MCF 10A (cell line): ENCODE measurements around the gene GHRL. TPM values are rescaled to one million over a fixed set of nuclear protein-coding genes. Genes with fewer than 3 reads are reported as not detected.
"Not testable (repeated sequence)": the region's sequence is repeated elsewhere in the genome, so short reads cannot be mapped to it uniquely, and the experiment has no call there.

ENCODE experiments used
- BruUV-seq: library from RNA; stranded (reverse); fragments of 400-500 nt; replicated peaks from 2 replicates; lab custom pipeline; 2021; lab: Mats Ljungman, UMichigan
- CTCF ChIA-PET: fragments of 300-600 bp; sonication (Branson Sonifier 250); formaldehyde crosslinking; extraction: SDS; loops from one replicate; lab custom pipeline; 2021; ENCODE audit warnings: antibody characterized with exemption, inconsistent platforms; lab: Yijun Ruan, JAX
- POLR2A ChIA-PET: fragments of 300-600, 350-650 bp; sonication (Branson Sonifier 250); formaldehyde crosslinking; extraction: SDS; loops from one replicate; lab custom pipeline; 2020; ENCODE audit warnings: antibody characterized with exemption, inconsistent platforms; lab: Yijun Ruan, JAX
- DNase-seq: peaks from one replicate; pipeline ENCODE4 v3.0.0-alpha.2; 2018; ENCODE audit not compliant: unreplicated experiment
- H3K27ac Mint-ChIP-seq: one replicate; pipeline ENCODE4 v1.8.0; 2022; ENCODE audit warnings: mild to moderate bottlenecking, low read depth, mixed read lengths; ENCODE audit not compliant: unreplicated experiment
- H3K27me3 Mint-ChIP-seq: one replicate; pipeline ENCODE4 v1.8.0; 2022; ENCODE audit warnings: mixed read lengths; ENCODE audit not compliant: insufficient read depth, unreplicated experiment
- H3K36me3 Mint-ChIP-seq: one replicate; pipeline ENCODE4 v1.8.0; 2022; ENCODE audit warnings: mild to moderate bottlenecking, moderate library complexity, mixed read lengths; ENCODE audit not compliant: insufficient read depth, unreplicated experiment
- H3K4me1 Mint-ChIP-seq: one replicate; pipeline ENCODE4 v1.8.0; 2022; ENCODE audit warnings: mixed read lengths; ENCODE audit not compliant: insufficient read depth, unreplicated experiment
- H3K4me3 Mint-ChIP-seq: one replicate; pipeline ENCODE4 v1.8.0; 2022; ENCODE audit warnings: mild to moderate bottlenecking, moderate library complexity, mixed read lengths; ENCODE audit not compliant: unreplicated experiment
- H3K9me3 Mint-ChIP-seq: one replicate; pipeline ENCODE4 v1.8.0; 2022; ENCODE audit warnings: mixed read lengths; ENCODE audit not compliant: unreplicated experiment
- CTCF ChIP-seq: fragments of 200-600 bp; IDR thresholded peaks from one replicate; pipeline ENCODE4 v1.8.0; 2022; ENCODE audit warnings: antibody characterized with exemption, mild to moderate bottlenecking; ENCODE audit not compliant: unreplicated experiment
- intact Hi-C: fragments of 100-400 bp; cut with micrococcal nuclease; formaldehyde crosslinking; loops from 2 replicates; pipeline ENCODE4 v1.14.1; 2022
- total RNA-seq: library from RNA; stranded (reverse); gene quantifications from 2 replicates; pipeline ENCODE4 v1.2.3, GENCODE V29; 2022

The GHRL gene
- total RNA-seq, 1 experiment from 2014 or later: not detected

GRCh38 chr3:10299175-10299574 lies 6.4 kb upstream of the GHRL start:
- no peak for DNase-seq
- Mint-ChIP-seq H3K4me1 (no peaks in the 10 kb centered on the region), H3K36me3 (peaks cover 64% of the 10 kb centered on the region), H3K27ac (no peak overlapping the region), H3K9me3 (no peaks in the 10 kb centered on the region), H3K4me3 (no peak overlapping the region), H3K27me3 (no peaks in the 10 kb centered on the region)
- ChIA-PET CTCF (interaction anchor here (0.6 to 0.7 kb wide), 2 partner anchors 795 to 1202 kb away, joined by 3 to 9 read pairs; no protein-coding TSS in a partner anchor), POLR2A (interaction anchor here (1.4 kb wide), 1 partner anchor 21 kb away, joined by 3 read pairs; no protein-coding TSS in a partner anchor)
- no peak for TF ChIP-seq CTCF
- intact Hi-C loops: no loop called here
- BruUV-seq: no TSS peak

GRCh38 chr3:10298064-10298463 lies 5.3 kb upstream of the GHRL start:
- H3K27me3 Mint-ChIP-seq, H3K4me1 Mint-ChIP-seq, intact Hi-C loops, DNase-seq, H3K4me3 Mint-ChIP-seq, BruUV-seq, H3K27ac Mint-ChIP-seq, CTCF ChIA-PET, POLR2A ChIA-PET, H3K9me3 Mint-ChIP-seq: not testable (repeated sequence)
- H3K36me3 Mint-ChIP-seq: peaks cover 57% of the 10 kb centered on the region

GRCh38 chr3:10294030-10294586 lies 1.4 kb upstream of the GHRL start:
- no peak for DNase-seq
- BruUV-seq: no TSS peak
- H3K9me3 Mint-ChIP-seq: no peaks in the 10 kb centered on the region
- H3K27me3 Mint-ChIP-seq: no peaks in the 10 kb centered on the region
- H3K4me1 Mint-ChIP-seq: peaks cover 5% of the 10 kb centered on the region
- intact Hi-C loops: no loop called here
- no peak for TF ChIP-seq CTCF
- H3K27ac Mint-ChIP-seq: no peak overlapping the region
- ChIA-PET CTCF (no interaction called here), POLR2A (interaction anchor here (0.6 to 0.9 kb wide), 2 partner anchors 26 to 891 kb away, joined by 3 to 4 read pairs; no protein-coding TSS in a partner anchor)
- H3K4me3 Mint-ChIP-seq: no peak overlapping the region
- H3K36me3 Mint-ChIP-seq: peaks cover 30% of the 10 kb centered on the region

- intact Hi-C loops: no loop called here
- no peak for TF ChIP-seq CTCF
- peaks cover 5% of the 10 kb centered on the region for H3K4me1 Mint-ChIP-seq
- no peak for DNase-seq
- no TSS peak for BruUV-seq
- H3K27me3 Mint-ChIP-seq: no peaks in the 10 kb centered on the region
- no peaks in the 10 kb centered on the region for H3K9me3 Mint-ChIP-seq
- CTCF ChIA-PET: interaction anchor here (0.6 kb wide), 1 partner anchor 179 kb away, joined by 4 read pairs; no protein-coding TSS in a partner anchor
- H3K4me3 Mint-ChIP-seq: no peak overlapping the region
- H3K36me3 Mint-ChIP-seq: peaks cover 42% of the 10 kb centered on the region
- no peak overlapping the region for H3K27ac Mint-ChIP-seq
- POLR2A ChIA-PET: interaction anchor here (0.7 kb wide), 1 partner anchor 21 kb away, joined by 3 read pairs; no protein-coding TSS in a partner anchor
These were observed 1.1 kb downstream of the GHRL start for GRCh38 chr3:10291641-10292040.
